ENCODE data around the gene KCNMB2.

KCNMB2 gene

GRCh38 chr3:178634975-178635374, 98.7 kb downstream of the KCNMB2 start:
- H3K36me3 ChIP-seq (replicated peaks; ENCODE audit: low read depth, low read length) = no peaks in the 10 kb centered on the region
- H3K79me2 ChIP-seq (ENCODE audit: low read length) = no peaks in the 10 kb centered on the region
- H3K9ac ChIP-seq (ENCODE audit: low read length) = no peak overlapping the region
- H3K9me3 ChIP-seq (ENCODE audit: insufficient read depth, low read length) = no peaks in the 10 kb centered on the region
- H3K4me1 ChIP-seq (ENCODE audit: low read length) = no peaks in the 10 kb centered on the region
- no peak overlapping the region for H3K4me2 ChIP-seq (ENCODE audit: low read length)
- no peak overlapping the region for H3K4me3 ChIP-seq (ENCODE audit: low read length)
- H2AFZ ChIP-seq (ENCODE audit: low read depth, low read length) = no peak overlapping the region
- TF ChIP-seq EZH2phosphoT487 (IDR thresholded peaks at IDR 0.05; ENCODE audit: low read depth) (no peak), CTCF (IDR thresholded peaks at IDR 0.05; ENCODE audit: low read depth, low read length) (no peak)
- no peak overlapping the region for H3K27ac ChIP-seq (ENCODE audit: low read length)
- H3K27me3 ChIP-seq (ENCODE audit: low read depth, low read length) = no peaks in the 10 kb centered on the region
- no peaks in the 10 kb centered on the region for H4K20me1 ChIP-seq (ENCODE audit: insufficient read depth, low read length)

- H4K20me1 ChIP-seq (ENCODE audit: insufficient read depth, low read length) = no peaks in the 10 kb centered on the region
- H3K4me2 ChIP-seq (ENCODE audit: low read length) = no peak overlapping the region
- no peak overlapping the region for H2AFZ ChIP-seq (ENCODE audit: low read depth, low read length)
- H3K27me3 ChIP-seq (ENCODE audit: low read depth, low read length) = no peaks in the 10 kb centered on the region
- H3K79me2 ChIP-seq (ENCODE audit: low read length) = no peaks in the 10 kb centered on the region
- H3K9me3 ChIP-seq (ENCODE audit: insufficient read depth, low read length) = no peaks in the 10 kb centered on the region
- H3K36me3 ChIP-seq (replicated peaks; ENCODE audit: low read depth, low read length) = no peaks in the 10 kb centered on the region
- H3K9ac ChIP-seq (ENCODE audit: low read length) = no peak overlapping the region
- TF ChIP-seq CTCF (IDR thresholded peaks at IDR 0.05; ENCODE audit: low read depth, low read length) (no peak), EZH2phosphoT487 (IDR thresholded peaks at IDR 0.05; ENCODE audit: low read depth) (no peak)
- H3K4me1 ChIP-seq (ENCODE audit: low read length) = no peaks in the 10 kb centered on the region
- H3K4me3 ChIP-seq (ENCODE audit: low read length) = no peak overlapping the region
- H3K27ac ChIP-seq (ENCODE audit: low read length) = no peak overlapping the region
These were observed 101.6 kb downstream of the KCNMB2 start for GRCh38 chr3:178637802-178638201.

GRCh38 chr3:178645503-178645902, 109.3 kb downstream of the KCNMB2 start:
- H3K9me3 ChIP-seq (ENCODE audit: insufficient read depth, low read length) = no peaks in the 10 kb centered on the region
- no peaks in the 10 kb centered on the region for H3K36me3 ChIP-seq (replicated peaks; ENCODE audit: low read depth, low read length)
- no peaks in the 10 kb centered on the region for H3K27me3 ChIP-seq (ENCODE audit: low read depth, low read length)
- H2AFZ ChIP-seq (ENCODE audit: low read depth, low read length) = no peak overlapping the region
- no peak overlapping the region for H3K27ac ChIP-seq (ENCODE audit: low read length)
- H3K4me2 ChIP-seq (ENCODE audit: low read length) = no peak overlapping the region
- no peak overlapping the region for H3K4me3 ChIP-seq (ENCODE audit: low read length)
- H3K9ac ChIP-seq (ENCODE audit: low read length) = no peak overlapping the region
- H4K20me1 ChIP-seq (ENCODE audit: insufficient read depth, low read length) = no peaks in the 10 kb centered on the region
- TF ChIP-seq EZH2phosphoT487 (IDR thresholded peaks at IDR 0.05; ENCODE audit: low read depth) (no peak), CTCF (IDR thresholded peaks at IDR 0.05; ENCODE audit: low read depth, low read length) (no peak)
- no peaks in the 10 kb centered on the region for H3K79me2 ChIP-seq (ENCODE audit: low read length)
- no peaks in the 10 kb centered on the region for H3K4me1 ChIP-seq (ENCODE audit: low read length)

- TF ChIP-seq EZH2phosphoT487 (IDR thresholded peaks at IDR 0.05; ENCODE audit: low read depth) (no peak), CTCF (IDR thresholded peaks at IDR 0.05; ENCODE audit: low read depth, low read length) (no peak)
- Histone ChIP-seq H3K9ac (ENCODE audit: low read length) (no peak overlapping the region), H3K4me1 (ENCODE audit: low read length) (no peaks in the 10 kb centered on the region), H3K4me3 (ENCODE audit: low read length) (no peak overlapping the region), H3K9me3 (ENCODE audit: insufficient read depth, low read length) (no peaks in the 10 kb centered on the region), H4K20me1 (ENCODE audit: insufficient read depth, low read length) (no peaks in the 10 kb centered on the region), H3K79me2 (ENCODE audit: low read length) (no peaks in the 10 kb centered on the region), H2AFZ (ENCODE audit: low read depth, low read length) (no peak overlapping the region), H3K27me3 (ENCODE audit: low read depth, low read length) (no peaks in the 10 kb centered on the region), H3K27ac (ENCODE audit: low read length) (no peak overlapping the region), H3K36me3 (replicated peaks; ENCODE audit: low read depth, low read length) (no peaks in the 10 kb centered on the region), H3K4me2 (ENCODE audit: low read length) (no peak overlapping the region)
These were observed 110.1 kb downstream of the KCNMB2 start for GRCh38 chr3:178646186-178646862.

Measured in OCI-LY3 (cell line).